HG02884 (cell line): Measurements from ENCODE around the gene TPRG1.

Experiments used
- ATAC-seq: cut with Tn5 transposase; IDR thresholded peaks from one replicate; pipeline ENCODE4 v1.9.1; 2021; ENCODE audit warnings: mild to moderate bottlenecking, moderate library complexity; ENCODE audit not compliant: unreplicated experiment

The TPRG1 gene

DNA sequence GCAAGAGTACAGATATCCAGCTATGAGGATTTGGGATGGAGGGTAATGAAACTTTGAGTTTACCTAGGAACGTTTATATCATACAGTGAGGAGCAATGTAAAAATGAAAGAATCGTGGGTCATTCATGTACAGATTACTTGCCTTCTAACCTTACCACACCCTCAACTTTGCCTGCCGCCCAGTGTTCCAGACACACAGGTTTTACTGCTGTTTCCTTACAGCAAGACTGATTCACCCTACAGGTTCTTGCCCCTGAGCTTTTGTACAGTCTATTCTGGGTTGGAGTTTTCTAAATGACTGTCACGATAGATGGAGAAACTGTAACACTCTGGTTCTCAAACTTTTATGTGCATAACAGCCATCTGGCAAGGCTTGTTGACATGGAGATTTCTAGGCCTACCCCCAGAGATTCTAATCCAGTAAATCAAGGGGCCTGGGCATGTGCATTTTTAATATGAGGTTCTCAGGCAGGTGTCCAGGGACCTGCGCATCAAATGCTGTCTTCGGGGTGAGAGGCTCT is 6.6 kb upstream of the TPRG1 start:
- ATAC-seq = no peak

DNA sequence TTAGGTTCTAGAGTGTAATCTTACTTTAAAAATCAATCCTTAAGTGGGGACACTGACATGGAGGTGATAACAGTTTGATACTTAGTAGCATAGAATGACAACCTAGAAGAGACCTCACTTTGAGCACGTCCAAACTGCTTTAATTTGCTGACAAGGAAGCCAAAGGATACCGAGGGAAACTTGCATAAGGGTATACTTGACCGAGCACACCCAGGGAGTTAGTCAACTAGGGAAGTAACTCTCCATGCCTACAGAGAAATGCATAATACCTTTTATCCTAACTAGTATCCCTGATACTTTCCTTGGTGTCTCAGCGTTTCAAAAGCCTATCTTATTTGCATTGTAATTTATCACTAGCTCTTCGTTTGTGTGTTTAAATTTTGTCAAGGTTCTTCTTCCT is 5.5 kb upstream of the TPRG1 start:
- no peak for ATAC-seq

DNA sequence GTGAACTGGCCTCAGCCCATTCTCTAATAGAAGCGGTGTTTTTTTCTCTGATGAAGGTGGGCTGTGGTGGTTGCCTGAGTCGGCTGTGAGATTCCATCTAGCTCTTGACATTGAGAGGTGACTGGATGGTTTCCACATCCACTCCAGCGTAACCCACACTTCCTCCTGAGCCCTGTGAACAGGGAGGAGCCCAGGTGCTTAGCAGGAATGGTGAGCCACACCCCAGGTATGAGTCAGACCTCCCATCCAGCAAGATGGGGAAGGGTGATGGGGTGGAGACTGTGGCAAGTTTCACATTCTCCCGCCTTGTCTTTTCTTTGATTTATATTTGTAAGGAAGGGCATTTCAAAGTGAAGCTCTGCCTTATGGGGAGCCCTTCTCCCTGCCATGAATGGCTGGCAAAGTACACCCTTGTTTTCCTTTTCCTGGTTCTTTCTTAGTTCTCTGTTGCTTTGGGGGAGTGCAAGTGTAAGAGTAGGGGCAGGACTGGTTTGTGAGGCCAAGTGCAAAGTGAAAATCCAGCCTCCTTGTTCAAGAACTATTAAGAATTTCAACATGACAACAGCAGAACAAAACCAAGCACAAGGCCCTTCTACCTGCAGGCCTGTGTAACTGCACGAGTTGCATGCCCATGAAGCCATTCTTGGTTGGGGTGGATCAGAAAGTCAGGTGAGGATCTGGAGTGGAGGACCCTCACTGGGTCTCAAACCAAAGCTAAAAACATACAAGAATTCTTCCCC is 4.6 kb upstream of the TPRG1 start:
- no peak for ATAC-seq

DNA sequence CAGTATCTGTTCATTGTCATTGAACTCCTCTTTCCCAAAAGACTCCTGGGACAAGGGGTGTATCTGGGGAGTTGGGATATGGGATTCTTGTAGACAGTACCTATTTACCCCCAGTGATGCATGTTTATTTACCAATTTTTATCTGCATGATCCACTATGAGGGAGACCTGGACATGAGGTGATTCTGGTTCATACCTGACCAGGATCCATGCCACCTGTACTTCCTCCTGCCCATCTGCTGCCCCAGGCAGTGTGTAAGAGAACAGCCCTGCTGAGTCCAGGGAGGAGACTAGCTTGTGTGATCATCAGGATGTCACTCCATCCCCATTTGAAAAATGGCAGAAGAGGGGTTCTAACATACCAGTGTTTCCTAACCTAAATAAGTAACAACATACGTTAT is 3.1 kb upstream of the TPRG1 start:
- ATAC-seq = no peak

GRCh38 chr3:189169728-189170127 is 2.0 kb upstream of the TPRG1 start:
- ATAC-seq = no peak

- ATAC-seq = no peak
Measured at GRCh38 chr3:189170559-189170958, 1.2 kb upstream of the TPRG1 start.

- no peak for ATAC-seq
Measured at GRCh38 chr3:189172668-189173419, 1.1 kb downstream of the TPRG1 start.

DNA sequence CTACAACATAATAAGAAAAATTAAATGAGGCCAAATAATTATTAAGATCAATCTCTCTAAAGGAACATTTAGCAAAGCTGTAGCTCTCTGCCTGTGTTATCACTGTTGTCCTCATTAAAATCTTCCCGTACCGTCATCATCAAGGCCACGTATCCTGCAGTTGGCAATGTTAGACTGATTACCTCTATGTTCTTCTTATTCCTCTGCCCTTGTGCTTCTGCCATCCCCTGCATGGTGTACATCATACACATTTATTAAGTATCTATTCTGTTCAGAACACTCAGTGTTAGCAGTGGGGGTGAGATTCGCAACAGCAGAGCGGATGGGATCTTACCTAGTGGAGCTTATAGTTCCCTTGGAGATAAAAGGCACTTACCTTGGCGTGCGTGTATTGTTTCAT is 12.8 kb downstream of the TPRG1 start:
- ATAC-seq = no peak

DNA sequence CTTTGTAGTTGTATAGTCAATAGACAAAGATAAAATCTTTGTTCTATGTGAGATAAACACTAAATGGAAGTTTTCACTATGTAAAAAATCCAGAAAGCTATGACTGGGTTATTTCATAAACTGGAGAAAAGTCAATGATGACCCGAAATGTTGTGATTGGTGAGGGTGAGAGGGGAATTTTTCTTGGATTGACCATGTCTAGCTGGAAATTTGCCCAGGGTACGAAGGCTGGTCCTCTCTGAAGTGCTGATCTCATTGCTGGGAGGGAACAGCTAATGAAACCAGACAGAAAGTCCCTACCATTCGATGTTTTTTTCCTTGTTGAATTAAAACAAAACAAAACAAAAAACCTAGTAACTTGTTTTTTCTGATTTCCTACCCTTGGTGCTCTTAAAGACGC is 14.3 kb downstream of the TPRG1 start:
- ATAC-seq = no peak

GRCh38 chr3:189188466-189188865 is 16.7 kb downstream of the TPRG1 start:
- ATAC-seq = no peak

- no peak for ATAC-seq
Measured at GRCh38 chr3:189192725-189193124, 21.0 kb downstream of the TPRG1 start.

DNA sequence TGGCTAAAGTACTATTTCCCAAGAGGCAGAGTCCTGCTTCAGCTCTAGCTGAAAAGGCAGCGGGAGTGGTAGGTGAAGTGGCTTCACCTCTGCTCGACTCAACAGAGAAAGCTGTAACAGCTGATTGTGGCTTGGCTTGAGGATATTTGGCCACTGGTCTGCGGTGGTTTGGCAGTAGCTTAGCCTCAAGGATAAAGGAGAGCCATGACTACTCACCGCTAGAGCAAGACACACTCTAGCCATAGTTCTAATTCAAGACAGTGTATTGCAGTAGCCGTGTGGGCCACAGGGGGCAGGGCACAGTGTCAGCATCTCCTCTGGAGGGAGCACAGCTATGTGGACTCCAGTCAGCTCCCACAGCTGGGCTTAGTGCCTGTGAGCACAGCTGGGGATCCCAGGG is 23.5 kb downstream of the TPRG1 start:
- ATAC-seq = no peak

DNA sequence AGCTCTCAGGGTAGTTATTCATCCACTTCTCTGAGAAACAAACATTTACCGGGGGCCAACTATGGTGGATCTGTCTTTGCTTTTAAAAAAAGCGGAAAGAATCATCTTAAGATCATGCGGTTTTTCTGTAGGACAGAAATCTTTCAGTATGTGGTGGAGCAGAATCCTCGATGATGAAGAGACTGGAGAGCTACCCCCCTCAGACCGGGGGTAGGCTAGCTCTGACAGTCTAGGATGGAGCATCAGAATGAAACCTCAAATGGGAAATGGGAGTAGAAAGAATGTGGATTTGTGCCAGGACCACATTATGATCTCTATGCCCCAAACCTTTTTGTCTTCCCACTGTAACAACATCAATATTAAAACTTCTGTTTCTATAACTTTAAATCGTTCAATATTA is 30.3 kb downstream of the TPRG1 start:
- ATAC-seq = no peak

DNA sequence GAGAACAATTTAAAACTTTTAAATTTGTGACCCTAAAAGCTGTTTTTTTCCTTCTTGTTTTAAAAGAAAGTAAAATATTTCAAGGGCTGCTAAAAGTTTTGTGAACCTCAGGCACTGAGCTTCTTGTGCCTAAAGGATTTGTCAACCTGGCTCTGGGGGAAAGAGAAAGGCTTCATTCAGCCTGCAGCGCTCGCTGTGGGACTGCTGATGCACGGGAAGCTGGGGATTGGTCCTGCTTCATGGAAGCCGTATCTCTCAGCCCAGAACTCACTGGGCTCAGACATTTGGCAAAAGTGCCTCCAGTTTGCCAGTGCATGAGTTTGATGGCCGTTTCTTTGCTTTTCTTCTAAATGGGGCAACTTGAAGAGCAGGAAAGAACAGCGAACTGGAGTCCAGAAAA is 30.8 kb downstream of the TPRG1 start:
- no peak for ATAC-seq

DNA sequence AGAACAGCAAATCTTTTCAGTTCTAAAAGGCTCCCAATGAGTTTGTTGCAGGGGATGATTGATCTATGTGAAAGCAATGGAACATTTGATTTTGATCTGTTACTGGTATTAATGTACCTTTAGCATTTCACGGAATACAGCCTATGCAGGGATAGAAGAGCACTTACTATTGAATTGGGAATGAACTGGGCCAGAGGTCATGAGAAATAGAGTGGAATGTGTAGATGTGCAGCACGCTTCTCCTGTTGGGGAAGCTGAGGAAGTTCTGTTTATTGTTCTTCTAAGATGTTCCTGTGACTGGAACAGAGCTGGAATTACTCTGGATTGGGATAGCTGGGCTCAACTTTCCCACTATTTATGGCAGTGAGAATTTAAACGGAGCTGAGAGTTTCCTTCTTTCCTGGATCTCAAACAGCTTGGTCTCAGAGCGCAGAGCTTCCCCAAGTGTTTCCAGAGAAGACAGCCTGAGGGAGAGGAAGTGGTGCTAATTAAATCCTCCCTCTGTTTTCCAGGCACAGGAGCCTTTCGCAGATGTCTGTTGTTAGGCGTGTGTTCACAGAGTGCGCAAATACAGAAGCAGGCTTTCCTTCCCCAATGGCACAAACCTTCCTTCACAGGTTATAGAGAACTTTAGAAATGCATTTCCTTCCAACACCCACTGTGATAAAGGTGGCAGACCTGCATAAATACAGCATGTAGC is 32.5 kb downstream of the TPRG1 start:
- no peak for ATAC-seq

- no peak for ATAC-seq
Measured at GRCh38 chr3:189204937-189205336, 33.2 kb downstream of the TPRG1 start.

GRCh38 chr3:189210251-189210770 is 38.5 kb downstream of the TPRG1 start:
- no peak for ATAC-seq

GRCh38 chr3:189212681-189213080 is 40.9 kb downstream of the TPRG1 start:
- ATAC-seq = no peak

GRCh38 chr3:189214651-189215050 is 42.9 kb downstream of the TPRG1 start:
- ATAC-seq = no peak

DNA sequence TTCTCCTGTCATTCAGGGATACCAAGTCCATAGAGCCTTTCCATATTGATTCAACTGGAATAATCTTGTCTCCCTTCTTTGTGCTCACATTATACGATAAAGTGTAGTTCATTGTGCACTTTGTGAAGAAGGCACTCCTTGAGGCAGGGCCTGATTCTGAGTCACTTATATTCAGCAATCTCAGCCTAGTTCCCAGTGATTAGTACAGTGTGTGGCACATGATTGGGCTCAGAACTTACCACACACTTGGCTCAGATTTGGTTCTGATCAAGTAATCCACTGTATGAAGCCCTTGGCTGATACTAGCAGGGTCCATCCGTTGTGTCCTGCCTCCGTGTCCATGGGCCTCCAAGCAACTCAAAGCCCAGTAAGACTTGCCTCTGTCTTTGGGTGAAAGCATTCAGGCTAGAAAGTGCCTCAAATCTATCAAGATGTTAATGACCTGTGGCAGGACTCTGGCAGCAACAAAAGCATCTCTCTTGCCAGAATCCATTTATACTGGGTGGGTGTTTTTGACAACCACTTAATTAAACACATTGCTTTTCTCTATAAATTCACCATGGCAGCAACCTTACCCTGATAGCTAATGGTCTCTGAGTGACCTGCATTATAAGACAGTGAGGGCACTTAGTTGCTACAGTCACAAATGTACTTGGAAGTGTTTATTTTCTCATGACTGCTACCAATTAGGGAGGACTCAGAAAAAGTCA is 51.3 kb downstream of the TPRG1 start:
- ATAC-seq = no peak

DNA sequence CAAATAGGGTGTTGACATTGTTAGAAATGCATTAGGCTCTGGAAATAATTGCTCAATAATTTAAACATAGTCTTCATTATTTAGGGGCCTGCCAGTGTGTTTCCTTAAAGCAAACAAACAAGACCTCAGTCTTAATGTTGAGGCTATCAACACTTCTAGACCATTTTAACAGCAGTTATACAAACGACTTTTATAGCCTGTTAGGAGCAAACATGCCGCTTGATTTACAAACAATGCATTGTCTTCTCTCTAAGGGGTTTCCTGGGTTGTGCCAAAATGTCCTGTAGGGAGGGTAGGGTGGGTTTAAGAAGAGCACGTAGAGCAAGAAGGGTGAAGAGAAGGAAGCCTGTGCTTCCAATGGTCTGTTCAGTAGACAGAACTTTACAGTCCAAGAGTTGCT is 53.7 kb downstream of the TPRG1 start:
- ATAC-seq = no peak
